Osteocyte (in vitro differentiated cells): Measurements from ENCODE around the gene MRGPRD. TPM values are rescaled to one million over a fixed set of nuclear protein-coding genes. Genes with fewer than 3 reads are reported as not detected.

Experiments used
- DNase-seq: peaks from one replicate; pipeline ENCODE4 v3.0.0; 2021; ENCODE audit warnings: mixed read lengths; ENCODE audit not compliant: unreplicated experiment; ENCODE audit errors: extremely low spot score
- H3K27ac Mint-ChIP-seq: one replicate; pipeline ENCODE4 v1.8.0; 2021; ENCODE audit warnings: mild to moderate bottlenecking, mixed read lengths; ENCODE audit not compliant: unreplicated experiment
- H3K27me3 Mint-ChIP-seq: one replicate; pipeline ENCODE4 v1.8.0; 2021; ENCODE audit warnings: mixed read lengths; ENCODE audit not compliant: unreplicated experiment
- H3K36me3 Mint-ChIP-seq: one replicate; pipeline ENCODE4 v1.8.0; 2021; ENCODE audit warnings: mixed read lengths; ENCODE audit not compliant: unreplicated experiment
- H3K4me1 Mint-ChIP-seq: one replicate; pipeline ENCODE4 v1.8.0; 2021; ENCODE audit warnings: mixed read lengths; ENCODE audit not compliant: unreplicated experiment
- H3K4me3 Mint-ChIP-seq: one replicate; pipeline ENCODE4 v1.8.0; 2021; ENCODE audit warnings: mild to moderate bottlenecking, moderate library complexity, mixed read lengths; ENCODE audit not compliant: unreplicated experiment
- H3K9me3 Mint-ChIP-seq: one replicate; pipeline ENCODE4 v1.8.0; 2021; ENCODE audit warnings: mixed read lengths; ENCODE audit not compliant: unreplicated experiment
- CTCF ChIP-seq: fragments of 200-600 bp; sonication (generic); IDR thresholded peaks from 2 replicates; pipeline ENCODE4 v1.5.0; 2021; ENCODE audit warnings: antibody characterized with exemption, mild to moderate bottlenecking, moderate library complexity
- total RNA-seq: library from RNA; stranded (reverse); gene quantifications from 2 replicates; pipeline ENCODE4 v1.2.1, GENCODE V29; 2021

The MRGPRD gene
- total RNA-seq, 1 donor from 2014 or later = not detected

GRCh38 chr11:68936358-68936636 is 44.5 kb downstream of the MRGPRD start:
- Mint-ChIP-seq H3K27ac (no peak overlapping the region), H3K4me3 (no peak overlapping the region), H3K9me3 (no peaks in the 10 kb centered on the region), H3K27me3 (no peaks in the 10 kb centered on the region), H3K36me3 (peaks cover 20% of the 10 kb centered on the region), H3K4me1 (no peaks in the 10 kb centered on the region)
- DNase-seq = no peak
- no peak for TF ChIP-seq CTCF

- H3K36me3 Mint-ChIP-seq = peaks cover 17% of the 10 kb centered on the region
- no peak for TF ChIP-seq CTCF
- DNase-seq = no peak
- no peaks in the 10 kb centered on the region for H3K9me3 Mint-ChIP-seq
- H3K27ac Mint-ChIP-seq = no peak overlapping the region
- no peaks in the 10 kb centered on the region for H3K4me1 Mint-ChIP-seq
- H3K27me3 Mint-ChIP-seq = no peaks in the 10 kb centered on the region
- H3K4me3 Mint-ChIP-seq = no peak overlapping the region
Observed at GRCh38 chr11:68935516-68936357, 45.0 kb downstream of the MRGPRD start.

DNA sequence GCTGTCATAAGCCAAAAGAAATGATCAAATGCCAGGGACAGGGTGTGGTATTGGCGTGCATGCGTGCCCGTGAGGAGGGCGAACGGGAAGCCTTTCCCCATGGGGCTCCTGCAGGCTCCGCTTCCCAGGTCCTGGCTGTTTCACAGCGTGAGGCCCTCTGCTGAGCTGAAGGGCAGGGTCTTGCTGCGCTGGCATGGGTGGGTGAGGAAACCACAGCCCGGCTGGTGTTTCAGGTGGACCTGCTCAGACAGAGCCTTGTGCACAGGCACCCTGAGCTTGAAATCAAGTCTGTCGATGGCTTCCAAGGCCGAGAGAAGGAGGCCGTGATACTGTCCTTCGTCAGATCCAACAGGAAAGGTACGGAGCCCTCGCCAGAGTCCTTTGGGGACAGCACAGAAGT is 45.7 kb downstream of the MRGPRD start:
- DNase-seq = no peak
- Mint-ChIP-seq H3K4me1 (no peaks in the 10 kb centered on the region), H3K27me3 (no peaks in the 10 kb centered on the region), H3K9me3 (no peaks in the 10 kb centered on the region), H3K36me3 (peaks cover 21% of the 10 kb centered on the region), H3K4me3 (no peak overlapping the region), H3K27ac (no peak overlapping the region)
- TF ChIP-seq CTCF = no peak

GRCh38 chr11:68934666-68935065 is 46.1 kb downstream of the MRGPRD start:
- TF ChIP-seq CTCF = no peak
- Mint-ChIP-seq H3K36me3 (peaks cover 24% of the 10 kb centered on the region), H3K27me3 (no peaks in the 10 kb centered on the region), H3K27ac (no peak overlapping the region), H3K9me3 (no peaks in the 10 kb centered on the region), H3K4me3 (no peak overlapping the region), H3K4me1 (no peaks in the 10 kb centered on the region)
- no peak for DNase-seq

- no peak overlapping the region for H3K27ac Mint-ChIP-seq
- no peaks in the 10 kb centered on the region for H3K27me3 Mint-ChIP-seq
- TF ChIP-seq CTCF = no peak
- peaks cover 27% of the 10 kb centered on the region for H3K36me3 Mint-ChIP-seq
- no peaks in the 10 kb centered on the region for H3K9me3 Mint-ChIP-seq
- H3K4me1 Mint-ChIP-seq = no peaks in the 10 kb centered on the region
- H3K4me3 Mint-ChIP-seq = no peak overlapping the region
- no peak for DNase-seq
Observed at GRCh38 chr11:68934321-68934645, 46.5 kb downstream of the MRGPRD start.
